HUES6 (cell line): ENCODE data around the gene PXDN.
A peak's percentile ranks its signal among the peaks of the same experiment; 100 is the strongest.

Experiments used
- H3K27ac ChIP-seq: 2 replicates; pipeline ENCODE4 v1.7.0; 2013; ENCODE audit warnings: low read depth, mild to moderate bottlenecking, low read length, inconsistent platforms
- H3K27me3 ChIP-seq: 2 replicates; pipeline ENCODE4 v1.6.1; 2013; ENCODE audit warnings: low read length; ENCODE audit not compliant: control insufficient read depth, insufficient read depth
- H3K36me3 ChIP-seq: 2 replicates; pipeline ENCODE4 v1.6.1; 2013; ENCODE audit warnings: low read length; ENCODE audit not compliant: control insufficient read depth, insufficient read depth
- H3K4me1 ChIP-seq: 2 replicates; pipeline ENCODE4 v1.6.1; 2013; ENCODE audit warnings: low read length; ENCODE audit not compliant: control insufficient read depth, insufficient read depth
- H3K4me3 ChIP-seq: 2 replicates; pipeline ENCODE4 v1.5.1; 2013; ENCODE audit warnings: low read depth, low read length
- H3K9ac ChIP-seq: one replicate; pipeline ENCODE4 v1.6.1; 2013; ENCODE audit warnings: mild to moderate bottlenecking, low read length
- H3K9me3 ChIP-seq: 2 replicates; pipeline ENCODE4 v1.6.1; 2013; ENCODE audit warnings: low read depth, low read length; ENCODE audit not compliant: control insufficient read depth, insufficient read depth

PXDN gene

DNA sequence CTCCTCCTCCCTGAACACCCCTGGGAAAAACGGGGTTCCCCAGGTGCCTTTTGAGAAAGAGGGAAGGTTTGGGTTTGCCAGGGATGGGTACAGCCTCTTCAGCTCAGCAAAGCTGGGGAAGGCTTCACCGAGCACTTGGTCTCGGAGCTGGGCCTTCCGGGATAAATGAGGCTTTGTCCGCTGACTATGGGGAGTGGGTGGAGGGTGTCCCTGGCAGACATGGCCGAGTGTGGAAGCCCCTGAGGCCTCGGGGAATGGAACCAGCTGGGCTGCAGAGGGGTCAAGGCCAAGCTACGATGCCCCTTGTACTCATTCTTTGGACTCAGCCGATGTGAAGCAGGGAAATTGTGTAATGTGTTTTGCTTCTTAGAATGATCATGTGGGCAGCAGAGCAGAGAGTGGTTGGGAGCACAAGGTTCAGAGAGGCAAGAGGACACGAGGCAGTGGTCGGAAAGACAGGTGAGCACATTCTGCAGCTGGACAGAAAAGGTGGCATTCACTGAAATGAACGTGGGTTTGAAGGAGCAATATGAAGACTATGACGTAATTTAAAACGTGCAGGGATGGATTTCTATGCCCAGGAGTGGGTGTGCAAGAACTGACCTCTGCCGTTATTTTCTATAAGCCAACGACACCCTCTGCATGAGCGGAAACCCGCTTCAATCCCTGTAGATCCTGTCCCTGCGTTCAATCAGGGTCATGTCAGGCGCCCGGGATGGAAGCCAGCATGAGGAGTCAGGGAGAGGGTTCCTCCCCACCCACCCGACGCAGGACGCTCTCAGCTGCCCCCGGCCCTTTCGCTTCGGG lies 142.6 kb downstream of the PXDN start:
- Histone ChIP-seq H3K36me3 (no peaks in the 10 kb centered on the region), H3K4me1 (peaks cover 21% of the 10 kb centered on the region), H3K9me3 (no peaks in the 10 kb centered on the region; the same call in 1 of the 2 replicates), H3K4me3 (no peak overlapping the region), H3K9ac (no peak overlapping the region), H3K27me3 (no peaks in the 10 kb centered on the region), H3K27ac (no peak overlapping the region)

DNA sequence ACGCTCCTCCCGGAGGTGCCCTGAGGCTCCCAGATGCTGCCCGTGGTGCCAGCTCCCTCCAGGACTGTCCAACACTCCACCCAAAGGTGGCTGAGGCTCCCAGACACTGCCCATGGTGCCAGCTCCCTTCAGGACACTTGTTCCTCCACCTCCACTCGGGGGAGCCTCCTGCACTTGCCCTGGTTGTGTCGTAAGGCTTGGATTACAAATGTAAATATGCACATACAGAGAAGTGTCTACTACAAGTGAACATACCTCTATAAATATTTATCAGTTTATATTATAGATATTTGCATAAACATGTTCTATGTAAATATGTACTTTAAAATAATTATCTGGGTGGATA lies 143.3 kb downstream of the PXDN start:
- Histone ChIP-seq H3K36me3 (no peaks in the 10 kb centered on the region), H3K4me1 (peaks cover 15% of the 10 kb centered on the region), H3K4me3 (no peak overlapping the region), H3K9me3 (peaks cover 5% of the 10 kb centered on the region; the same call in 1 of the 2 replicates), H3K27ac (no peak overlapping the region), H3K9ac (no peak overlapping the region), H3K27me3 (no peaks in the 10 kb centered on the region)

DNA sequence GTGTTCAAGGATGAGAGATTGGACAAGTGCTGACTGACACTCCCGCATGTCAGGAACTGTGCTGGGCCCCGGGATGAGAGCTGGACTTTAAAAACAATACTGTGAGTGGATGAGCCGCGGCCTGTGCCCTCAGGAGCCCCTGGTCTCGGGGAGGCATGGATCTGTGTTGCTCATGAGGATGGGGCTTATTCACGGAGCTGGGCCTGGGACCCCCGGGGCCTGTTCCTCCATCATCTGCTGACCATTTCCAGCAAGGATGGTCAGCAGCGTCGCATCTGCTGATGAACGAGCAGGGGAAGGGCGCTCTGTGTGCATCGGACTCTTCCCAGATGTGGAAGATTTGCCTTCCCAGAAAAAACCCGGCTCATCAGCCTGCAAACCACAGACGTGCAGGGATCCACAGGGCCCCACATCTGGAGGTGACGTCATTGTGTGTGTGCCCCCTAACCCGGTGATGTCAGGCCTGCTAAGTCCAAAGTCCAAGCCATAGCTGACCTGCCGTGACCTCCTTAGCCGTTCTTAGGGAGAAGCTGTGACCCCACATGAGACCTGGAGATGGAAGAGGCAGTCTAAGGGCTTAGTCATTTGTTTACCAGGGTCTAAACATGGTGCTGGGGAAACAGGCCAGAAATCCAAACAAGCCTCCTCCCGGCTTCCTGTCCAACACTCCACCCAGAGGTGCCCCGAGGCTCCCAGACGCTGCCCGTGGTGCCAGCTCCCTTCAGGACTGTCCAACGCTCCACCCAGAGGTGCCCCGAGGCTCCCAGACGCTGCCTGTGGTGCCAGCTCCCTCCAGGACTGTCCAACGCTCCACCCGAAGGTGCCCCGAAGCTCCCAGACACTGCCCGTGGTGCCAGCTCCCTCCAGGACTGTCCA lies 143.9 kb downstream of the PXDN start:
- H3K4me1 ChIP-seq: peaks cover 10% of the 10 kb centered on the region
- H3K27ac ChIP-seq: no peak overlapping the region
- H3K27me3 ChIP-seq: no peaks in the 10 kb centered on the region
- H3K9ac ChIP-seq: no peak overlapping the region
- H3K4me3 ChIP-seq: no peak overlapping the region
- no peaks in the 10 kb centered on the region for H3K36me3 ChIP-seq
- H3K9me3 ChIP-seq: peaks cover 11% of the 10 kb centered on the region; the same call in 1 of the 2 replicates

DNA sequence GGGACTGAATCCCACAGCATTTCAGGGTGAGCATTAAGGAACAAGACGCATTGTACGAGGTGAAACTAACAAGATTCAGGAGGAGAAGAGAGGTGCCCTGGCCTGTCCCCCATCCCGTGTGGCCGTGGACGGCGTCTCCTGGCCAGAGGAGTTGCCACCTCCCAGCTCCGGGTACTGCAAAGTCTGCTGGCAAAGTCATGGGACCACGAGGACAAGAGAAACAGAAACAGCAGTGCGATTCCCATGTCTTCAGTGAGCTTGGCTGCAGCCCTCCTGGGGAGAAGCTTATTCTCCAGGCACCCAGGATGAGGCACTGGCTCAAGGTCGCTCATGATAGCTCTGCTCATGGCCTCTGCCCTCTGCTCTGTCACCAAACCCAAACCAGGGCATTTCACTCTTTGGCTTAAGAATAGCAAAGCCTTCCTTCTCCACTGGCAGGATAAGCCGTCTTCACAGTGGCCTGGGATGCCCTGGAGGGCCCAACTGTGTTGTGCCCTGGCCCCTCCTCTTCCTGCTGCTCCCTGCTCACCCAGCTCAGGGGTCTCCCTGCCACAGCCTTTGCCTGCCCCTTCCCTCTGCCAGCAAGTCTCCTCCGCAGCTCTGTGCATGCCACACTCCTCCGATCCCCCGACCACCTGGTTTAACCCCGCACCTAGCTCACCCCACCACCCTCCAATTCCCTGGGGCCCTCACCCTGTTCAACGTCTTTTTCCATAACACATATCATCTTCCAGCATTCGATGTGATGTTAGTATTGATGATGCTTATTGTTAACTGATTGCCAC lies 144.8 kb downstream of the PXDN start:
- Histone ChIP-seq H3K27me3 (no peaks in the 10 kb centered on the region), H3K9ac (no peak overlapping the region), H3K36me3 (no peaks in the 10 kb centered on the region), H3K27ac (no peak overlapping the region), H3K4me1 (peaks cover 5% of the 10 kb centered on the region; the same call in 1 of the 2 replicates), H3K9me3 (peaks cover 12% of the 10 kb centered on the region; the same call in 1 of the 2 replicates), H3K4me3 (no peak overlapping the region)

DNA sequence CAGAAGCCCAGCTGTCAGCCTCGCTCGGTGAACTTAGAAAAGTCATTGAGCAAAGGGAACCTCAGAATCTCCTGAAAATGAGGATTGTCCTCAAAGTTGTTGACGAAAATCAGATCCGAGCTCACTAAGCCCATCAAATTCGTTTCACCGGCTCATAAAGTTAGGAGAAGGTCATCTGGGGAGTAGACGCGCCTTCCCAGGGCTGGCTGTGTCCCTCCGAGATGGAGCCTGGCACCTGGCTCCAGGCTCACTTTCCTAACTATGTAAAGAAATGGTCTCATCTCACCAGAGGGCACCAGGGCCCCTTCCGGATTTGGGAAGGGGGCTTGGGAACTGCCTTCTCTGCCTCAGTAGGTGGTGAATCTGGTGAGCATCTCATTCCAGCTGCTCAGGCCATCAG lies 145.5 kb downstream of the PXDN start:
- Histone ChIP-seq H3K9ac (no peak overlapping the region), H3K36me3 (no peaks in the 10 kb centered on the region), H3K9me3 (peaks cover 12% of the 10 kb centered on the region; the same call in 1 of the 2 replicates), H3K27ac (no peak overlapping the region), H3K4me1 (peaks cover 10% of the 10 kb centered on the region; the same call in 1 of the 2 replicates), H3K4me3 (no peak overlapping the region), H3K27me3 (no peaks in the 10 kb centered on the region)

DNA sequence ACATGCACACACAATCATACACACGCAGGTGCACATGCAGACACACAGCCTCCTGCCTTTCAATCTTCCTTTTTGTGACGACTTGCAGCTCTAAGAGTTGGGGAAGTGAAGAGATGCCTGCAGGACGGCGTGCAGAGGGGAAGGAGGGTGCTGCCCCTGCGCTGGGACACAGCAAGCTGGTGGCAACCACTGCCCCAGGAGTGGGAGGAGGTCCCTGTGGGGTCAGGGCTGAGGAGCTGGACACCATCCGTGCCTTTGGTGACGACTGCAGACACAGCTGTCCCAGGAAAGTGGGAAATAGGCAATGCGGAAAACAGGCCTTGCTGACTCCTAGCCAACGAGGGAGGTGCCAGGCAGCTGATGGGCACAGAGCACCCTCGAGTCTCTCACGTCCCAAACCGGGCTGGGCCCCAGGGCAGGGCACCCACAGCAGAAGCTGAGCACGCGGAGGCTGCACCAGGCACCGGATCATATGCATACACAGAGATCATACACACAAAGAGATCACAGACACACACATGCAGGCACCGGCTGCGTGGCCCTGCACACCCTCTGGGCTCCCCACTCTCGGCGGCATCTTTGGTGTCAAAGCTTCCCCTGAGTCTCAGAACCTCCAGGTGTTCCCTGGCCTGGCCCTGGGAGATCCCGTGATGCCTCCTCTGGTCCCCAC lies 146.1 kb downstream of the PXDN start:
- H3K27ac ChIP-seq: no peak overlapping the region
- no peak overlapping the region for H3K4me3 ChIP-seq
- no peaks in the 10 kb centered on the region for H3K27me3 ChIP-seq
- H3K9me3 ChIP-seq: peaks cover 12% of the 10 kb centered on the region; the same call in 1 of the 2 replicates
- H3K9ac ChIP-seq: no peak overlapping the region
- H3K36me3 ChIP-seq: no peaks in the 10 kb centered on the region
- peaks cover 15% of the 10 kb centered on the region; the same call in 1 of the 2 replicates for H3K4me1 ChIP-seq

DNA sequence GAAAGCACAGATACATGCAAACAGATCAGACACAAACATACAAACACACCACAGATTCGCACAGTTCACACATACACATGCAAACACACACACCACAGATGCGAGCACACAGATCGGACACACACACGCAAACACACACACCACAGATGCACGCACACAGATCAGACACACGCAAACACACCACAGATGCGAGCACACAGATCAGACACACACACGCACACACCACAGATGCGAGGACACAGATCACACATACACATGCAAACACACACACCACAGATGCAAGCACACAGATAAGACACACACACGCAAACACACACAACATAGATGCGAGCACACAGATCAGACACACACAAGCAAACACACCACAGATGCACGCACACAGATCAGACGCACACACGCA lies 149.0 kb downstream of the PXDN start:
- Histone ChIP-seq H3K36me3 (no peaks in the 10 kb centered on the region), H3K27ac (no peak overlapping the region), H3K9ac (no peak overlapping the region), H3K4me1 (peaks cover 33% of the 10 kb centered on the region), H3K4me3 (no peak overlapping the region), H3K9me3 (peaks cover 12% of the 10 kb centered on the region; the same call in 1 of the 2 replicates), H3K27me3 (no peaks in the 10 kb centered on the region)

DNA sequence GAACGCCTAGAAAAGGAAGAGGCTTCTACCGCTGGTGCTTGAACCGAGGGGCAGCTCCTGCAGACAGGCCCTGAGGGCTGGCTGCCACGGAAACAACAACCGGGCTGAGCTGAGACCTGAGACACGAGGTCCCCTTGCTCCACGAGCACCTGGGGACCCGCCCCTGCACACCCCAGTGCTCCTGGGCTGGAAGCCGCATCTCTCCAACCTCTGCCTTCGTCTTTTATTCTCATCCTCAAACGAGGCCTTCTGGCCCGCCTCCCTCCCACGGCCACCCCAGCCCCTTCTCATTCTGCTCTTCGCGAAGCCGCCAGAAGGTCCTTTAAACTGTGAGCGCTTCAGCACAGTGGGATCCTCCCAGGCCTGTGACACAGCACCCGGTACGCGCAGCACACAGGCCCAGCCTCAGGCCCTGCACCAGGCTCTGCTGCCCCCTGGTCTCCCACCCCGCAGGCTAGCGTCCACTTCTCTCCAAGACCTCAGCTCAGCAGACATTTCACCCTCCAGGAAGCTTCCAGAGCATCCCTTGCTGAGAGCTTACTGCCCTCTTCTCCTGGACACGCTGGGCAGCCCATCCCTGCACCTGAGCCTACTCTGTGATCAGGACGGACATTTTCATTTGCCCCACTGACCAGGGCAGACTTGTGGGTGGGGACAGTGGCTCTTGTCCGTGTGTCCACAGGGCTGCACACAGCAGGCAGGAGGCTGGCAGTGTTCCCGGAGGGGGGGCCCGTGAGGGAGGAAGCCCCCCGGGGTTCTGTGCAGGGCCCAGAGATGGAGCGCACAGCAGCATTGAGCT lies 149.7 kb downstream of the PXDN start:
- Histone ChIP-seq H3K9ac (peak overlapping the region; percentile 30), H3K4me3 (no peak overlapping the region), H3K4me1 (peaks cover 33% of the 10 kb centered on the region), H3K27me3 (no peaks in the 10 kb centered on the region), H3K27ac (peak overlapping the region; percentile 31; the same call in 1 of the 2 replicates), H3K9me3 (peaks cover 12% of the 10 kb centered on the region; the same call in 1 of the 2 replicates), H3K36me3 (no peaks in the 10 kb centered on the region)

DNA sequence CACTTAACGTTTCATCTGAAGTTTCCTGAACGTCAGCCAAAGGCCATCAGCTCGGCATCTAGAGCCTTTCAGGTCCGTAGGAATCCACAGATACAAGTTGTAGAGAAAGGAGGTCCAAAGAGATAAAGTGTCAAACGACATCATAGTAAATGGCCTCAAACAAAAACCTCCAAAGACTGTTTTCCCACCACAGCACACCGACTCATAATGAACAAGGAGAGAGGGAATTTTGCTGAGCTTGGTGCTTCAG lies 150.3 kb downstream of the PXDN start:
- no peaks in the 10 kb centered on the region for H3K36me3 ChIP-seq
- no peak overlapping the region for H3K4me3 ChIP-seq
- H3K27ac ChIP-seq: peak overlapping the region; percentile 31; the same call in 1 of the 2 replicates
- peaks cover 33% of the 10 kb centered on the region for H3K4me1 ChIP-seq
- peak overlapping the region; percentile 7 for H3K9ac ChIP-seq
- peaks cover 12% of the 10 kb centered on the region; the same call in 1 of the 2 replicates for H3K9me3 ChIP-seq
- H3K27me3 ChIP-seq: no peaks in the 10 kb centered on the region
